NT2/D1 (cell line): ENCODE data around the gene FBXO2.

Experiments used
- SUZ12 ChIP-seq: IDR thresholded peaks from 2 replicates; pipeline ENCODE4 v1.6.1; 2011; ENCODE audit not compliant: insufficient read length, insufficient read depth; ENCODE audit errors: extremely low read depth
- YY1 ChIP-seq: IDR thresholded peaks from 2 replicates; pipeline ENCODE4 v1.6.1; 2011; ENCODE audit not compliant: insufficient read length, insufficient read depth
- ZNF274 ChIP-seq: IDR thresholded peaks from 2 replicates; pipeline ENCODE4 v1.6.1; 2011; ENCODE audit warnings: mild to moderate bottlenecking, low read depth, low read length

DNA sequence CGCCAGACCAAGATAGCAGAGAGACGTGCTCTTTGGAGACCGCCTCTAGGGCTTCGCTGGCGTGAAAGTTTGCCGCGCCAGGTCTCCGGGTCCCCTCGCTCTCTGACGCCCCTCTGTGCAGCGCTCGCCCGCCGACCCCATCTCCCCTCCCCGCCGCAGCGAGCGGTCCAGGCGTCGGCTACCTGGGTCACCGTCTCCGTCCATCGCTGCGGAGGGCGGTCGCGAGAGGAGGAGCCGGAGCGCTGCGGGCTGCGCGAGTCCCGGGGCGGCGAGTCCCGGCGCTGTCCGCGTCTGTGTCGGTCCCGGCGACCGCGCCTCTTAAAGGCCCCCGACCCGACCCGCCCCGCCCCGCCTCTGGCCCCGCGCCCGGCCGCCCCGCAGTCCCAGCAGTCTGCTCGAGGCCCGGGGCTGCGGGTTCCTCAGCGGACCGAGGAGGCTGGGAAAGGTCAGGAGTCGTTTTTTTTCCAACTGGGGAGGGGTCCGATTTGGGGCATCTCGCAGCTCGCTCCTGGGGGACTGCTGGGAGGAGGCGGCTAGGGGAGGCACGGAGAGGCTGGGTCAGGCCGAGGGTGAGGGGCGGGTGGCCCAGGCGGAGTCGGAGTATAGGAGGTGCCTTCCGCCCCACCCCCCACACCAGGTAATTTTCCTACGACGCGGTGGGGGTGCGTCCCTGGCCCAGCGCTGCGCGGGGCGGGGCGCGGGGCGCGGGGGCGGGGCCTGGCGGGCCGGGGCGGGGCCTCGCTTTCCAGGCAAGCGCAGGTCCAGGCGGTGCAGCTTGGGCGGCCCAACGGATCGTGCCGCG, at the start of gene FBXO2, which contains the start of gene FBXO44:
- no peak for TF ChIP-seq SUZ12
- no peak for TF ChIP-seq YY1
- TF ChIP-seq ZNF274, result no peak
